ENCODE data around the gene DBNL. TPM values are rescaled to one million over a fixed set of nuclear protein-coding genes. Genes with fewer than 3 reads are reported as not detected.

Gene DBNL
- polyA plus RNA-seq, 3 donors = 228 to 321 (median 304) TPM

GRCh38 chr7:44107961-44108767 lies 63.7 kb downstream of the DBNL start:
- H3K36me3 ChIP-seq (replicated peaks in 1 of 2; ENCODE audit: control insufficient read depth in 1 of 2, insufficient read depth in 2 of 2, low read length in 2 of 2) = no peaks in the 10 kb centered on the region
- no peaks in the 10 kb centered on the region for H4K20me1 ChIP-seq (ENCODE audit: insufficient read depth, low read length)
- H3K4me2 ChIP-seq (replicated peaks; ENCODE audit: extremely low read depth, low read length, poor library complexity, severe bottlenecking) = no peak overlapping the region
- peaks cover 13 to 25% of the 10 kb centered on the region in 2 donors for H3K27me3 ChIP-seq (ENCODE audit: control insufficient read depth in 2 of 2, insufficient read depth in 2 of 2, low read length in 2 of 2)
- Mint-ChIP-seq H3K27ac (no peak overlapping the region), H3K4me3 (no peak overlapping the region), H3K27me3 (ENCODE audit: low read depth in 3 of 3) (peaks cover 26 to 31% (median 28%) of the 10 kb centered on the region in 3 donors), H3K36me3 (no peaks in the 10 kb centered on the region), H3K9me3 (peaks cover 0 to 8% (median 4%) of the 10 kb centered on the region in 7 donors), H3K4me1 (peaks cover 3% of the 10 kb centered on the region)
- no peak overlapping the region for H2AFZ ChIP-seq (ENCODE audit: insufficient read depth, low read depth, low read length, poor library complexity, severe bottlenecking)
- TF ChIP-seq CTCF (IDR thresholded peaks at IDR 0.05) = no peak
- DNase-seq = no peak
- H3K9me3 ChIP-seq (replicated peaks in 1 of 2; ENCODE audit: control insufficient read depth in 1 of 2, insufficient read depth in 1 of 2, low read length in 2 of 2) = no peaks in the 10 kb centered on the region
- H3K4me3 ChIP-seq (replicated peaks in 1 of 3; ENCODE audit: low read depth in 2 of 3, low read length in 3 of 3) = no peak overlapping the region
- H3K9ac ChIP-seq (ENCODE audit: insufficient read depth, low read length, poor library complexity, severe bottlenecking) = no peak overlapping the region
- no peak overlapping the region for H3K27ac ChIP-seq (ENCODE audit: low read depth in 1 of 2, low read length in 2 of 2)
- peaks cover 0 to 5% of the 10 kb centered on the region in 2 donors for H3K4me1 ChIP-seq (ENCODE audit: control insufficient read depth in 1 of 2, insufficient read depth in 2 of 2, low read length in 2 of 2)
- intact Hi-C loops (cut with micrococcal nuclease) = no loop called here
- no peaks in the 10 kb centered on the region for H3K79me2 ChIP-seq (ENCODE audit: insufficient read depth, low read length)
- 96% methylated on average over 16 of the region's 21 CpGs for WGBS (ENCODE audit: insufficient coverage)

- Histone ChIP-seq H3K27ac (ENCODE audit: low read depth in 1 of 2, low read length in 2 of 2) (no peak overlapping the region), H3K9me3 (replicated peaks in 1 of 2; ENCODE audit: control insufficient read depth in 1 of 2, insufficient read depth in 1 of 2, low read length in 2 of 2) (no peaks in the 10 kb centered on the region), H3K79me2 (ENCODE audit: insufficient read depth, low read length) (no peaks in the 10 kb centered on the region), H3K27me3 (ENCODE audit: control insufficient read depth in 2 of 2, insufficient read depth in 2 of 2, low read length in 2 of 2) (peaks cover 6 to 17% of the 10 kb centered on the region in 2 donors), H4K20me1 (ENCODE audit: insufficient read depth, low read length) (no peaks in the 10 kb centered on the region), H3K4me3 (replicated peaks in 1 of 3; ENCODE audit: low read depth in 2 of 3, low read length in 3 of 3) (no peak overlapping the region), H3K4me1 (ENCODE audit: control insufficient read depth in 1 of 2, insufficient read depth in 2 of 2, low read length in 2 of 2) (peaks cover 0 to 5% of the 10 kb centered on the region in 2 donors), H3K4me2 (replicated peaks; ENCODE audit: extremely low read depth, low read length, poor library complexity, severe bottlenecking) (no peak overlapping the region), H2AFZ (ENCODE audit: insufficient read depth, low read depth, low read length, poor library complexity, severe bottlenecking) (no peak overlapping the region), H3K9ac (ENCODE audit: insufficient read depth, low read length, poor library complexity, severe bottlenecking) (no peak overlapping the region), H3K36me3 (replicated peaks in 1 of 2; ENCODE audit: control insufficient read depth in 1 of 2, insufficient read depth in 2 of 2, low read length in 2 of 2) (no peaks in the 10 kb centered on the region)
- WGBS (ENCODE audit: insufficient coverage) = 92% methylated on average over 15 of the region's 21 CpGs
- H3K36me3 Mint-ChIP-seq = peaks cover 1 to 5% of the 10 kb centered on the region in 2 donors
- no peak for DNase-seq
- H3K27ac Mint-ChIP-seq = no peak overlapping the region
- peak overlapping the region in 1 of 2 donors; percentile 20 for H3K4me3 Mint-ChIP-seq
- H3K4me1 Mint-ChIP-seq = peaks cover 3% of the 10 kb centered on the region
- peaks cover 18 to 22% (median 20%) of the 10 kb centered on the region in 3 donors for H3K27me3 Mint-ChIP-seq (ENCODE audit: low read depth in 3 of 3)
- TF ChIP-seq CTCF (IDR thresholded peaks at IDR 0.05) = peak; percentile 12
- H3K9me3 Mint-ChIP-seq = peaks cover 0 to 10% (median 5%) of the 10 kb centered on the region in 7 donors
- intact Hi-C loops (cut with micrococcal nuclease) = no loop called here
Measured at GRCh38 chr7:44108768-44109750, 64.6 kb downstream of the DBNL start.
